ENCODE measurements around the gene BANF2.

GRCh38 chr20:17697171-17697570, 2.6 kb upstream of the BANF2 start:
- TF ChIP-seq TAF1 (IDR thresholded peaks at IDR 0.05; ENCODE audit: borderline replicate concordance, low read depth, low read length) (no peak), POLR2AphosphoS5 (IDR thresholded peaks at IDR 0.05; ENCODE audit: low read depth, low read length) (no peak), CTCF (IDR thresholded peaks at IDR 0.05) (no peak), REST (IDR thresholded peaks at IDR 0.05; ENCODE audit: low read depth, low read length) (no peak), MEF2A (IDR thresholded peaks at IDR 0.05; ENCODE audit: borderline replicate concordance, low read depth) (no peak), EP300 (IDR thresholded peaks at IDR 0.05; ENCODE audit: borderline replicate concordance in 1 of 2, low read depth in 1 of 2, low read length in 1 of 2) (no peak), FOXJ3 (CRISPR knock-in tag; IDR thresholded peaks at IDR 0.05) (no peak), ZBTB33 (IDR thresholded peaks at IDR 0.05; ENCODE audit: borderline replicate concordance, low read depth) (no peak), RAD21 (IDR thresholded peaks at IDR 0.05; ENCODE audit: low read length) (no peak), GABPA (IDR thresholded peaks at IDR 0.05; ENCODE audit: low read depth) (no peak), FOXM1 (IDR thresholded peaks at IDR 0.05; ENCODE audit: low read depth) (no peak), MAX (IDR thresholded peaks at IDR 0.05; ENCODE audit: low read depth) (no peak), TCF12 (IDR thresholded peaks at IDR 0.05) (no peak)
